GM19395 (cell line): ENCODE results near the gene PTPN9.
"Not testable (repeated sequence)": the region's sequence is repeated elsewhere in the genome, so short reads cannot be mapped to it uniquely, and the experiment has no call there.

Experiments used
- ATAC-seq: cut with Tn5 transposase; IDR thresholded peaks from one replicate; pipeline ENCODE4 v1.9.1; 2021; ENCODE audit warnings: mild to moderate bottlenecking, moderate library complexity; ENCODE audit not compliant: unreplicated experiment

PTPN9 gene

DNA sequence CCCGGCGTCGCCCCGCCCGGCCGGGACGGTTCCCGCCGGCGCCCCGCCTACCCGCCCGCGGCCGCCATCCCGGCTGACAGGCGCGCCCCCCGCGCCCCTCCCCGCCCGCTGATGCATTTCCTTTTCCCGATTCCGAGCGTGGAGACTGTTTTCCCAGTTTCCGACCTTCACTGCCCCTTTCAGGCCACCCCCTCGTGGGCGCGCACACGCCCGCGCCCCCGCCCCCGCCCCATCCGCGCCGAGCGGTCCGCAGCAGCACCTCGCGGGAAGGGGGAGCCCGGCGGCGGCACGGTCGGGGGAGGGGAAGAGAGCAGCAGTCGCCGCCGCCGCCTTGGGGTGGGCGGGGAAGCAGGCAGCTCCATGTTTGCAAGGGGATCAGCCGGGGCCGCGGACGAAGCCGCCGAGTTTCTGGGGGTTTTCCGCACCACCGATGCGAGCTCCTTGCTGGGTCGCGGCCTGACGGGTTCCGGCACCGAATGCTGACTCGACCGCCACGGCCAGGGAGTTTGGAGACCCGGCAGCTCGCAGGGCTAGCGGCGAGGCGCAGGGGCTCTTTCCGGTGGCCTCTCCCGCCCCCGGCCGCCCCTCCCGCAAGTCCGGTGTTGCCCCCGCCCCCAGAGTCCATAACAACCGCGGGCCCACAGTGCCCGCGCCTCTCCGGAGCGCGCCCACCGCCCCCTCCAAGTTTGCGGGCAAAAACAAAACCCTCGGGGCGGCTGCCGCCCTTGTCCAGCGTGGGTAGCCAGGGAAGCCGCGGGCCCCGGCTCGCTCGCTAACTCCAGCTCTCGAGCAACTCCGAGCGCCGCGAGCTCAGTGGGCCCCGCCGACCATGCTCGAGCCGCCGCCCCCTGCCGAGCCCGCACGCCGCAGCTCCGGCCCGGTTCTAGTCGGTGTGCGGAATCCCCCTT, 124.4 kb downstream of the PTPN9 start:
- ATAC-seq, result no peak

- ATAC-seq, result peak; percentile 37
These were observed 125.2 kb downstream of the PTPN9 start for GRCh38 chr15:75453703-75454470.

GRCh38 chr15:75452865-75453702, 126.0 kb downstream of the PTPN9 start:
- ATAC-seq, result no peak

GRCh38 chr15:75452364-75452864, 126.7 kb downstream of the PTPN9 start:
- ATAC-seq, result no peak

DNA sequence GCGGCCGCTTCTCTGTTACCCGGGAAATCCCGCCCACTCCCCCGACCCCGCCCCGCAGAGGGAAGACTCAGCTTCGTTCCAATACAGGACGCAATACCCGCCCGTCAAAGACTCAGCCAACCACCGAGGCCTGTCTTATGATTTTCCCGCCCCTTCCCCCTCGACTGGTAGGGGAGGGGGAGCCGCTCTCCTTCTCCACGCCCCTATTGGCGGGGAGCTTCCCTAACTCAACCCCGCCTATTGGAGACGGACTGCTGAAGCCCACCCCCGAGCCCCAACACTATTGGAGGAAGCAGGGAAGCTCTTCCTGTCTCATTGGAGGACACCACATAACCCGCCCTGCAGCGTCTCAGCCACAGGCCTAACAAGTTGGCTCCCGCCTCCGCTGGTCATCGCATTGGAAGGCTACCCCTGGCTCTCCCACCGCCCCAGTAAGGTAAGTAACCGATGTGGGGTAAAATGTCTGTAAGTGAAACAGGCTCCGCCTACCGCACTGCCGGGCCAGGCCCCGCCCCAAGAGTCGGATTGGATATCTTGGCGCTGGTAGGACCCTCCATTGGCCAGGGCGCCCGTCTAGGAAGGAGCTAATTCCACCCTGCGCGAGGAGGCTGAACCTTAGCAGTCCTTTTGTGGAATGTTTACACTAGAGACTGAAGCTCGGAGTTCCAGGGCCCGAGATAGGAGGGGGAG, 127.3 kb downstream of the PTPN9 start, which contains the start of gene SIN3A:
TSS of gene SIN3A (minus strand) at position 17 of the 690 bp plus-strand sequence. CDS start 21,315 bp downstream, outside the sequence.
- peak; percentile 46 for ATAC-seq

DNA sequence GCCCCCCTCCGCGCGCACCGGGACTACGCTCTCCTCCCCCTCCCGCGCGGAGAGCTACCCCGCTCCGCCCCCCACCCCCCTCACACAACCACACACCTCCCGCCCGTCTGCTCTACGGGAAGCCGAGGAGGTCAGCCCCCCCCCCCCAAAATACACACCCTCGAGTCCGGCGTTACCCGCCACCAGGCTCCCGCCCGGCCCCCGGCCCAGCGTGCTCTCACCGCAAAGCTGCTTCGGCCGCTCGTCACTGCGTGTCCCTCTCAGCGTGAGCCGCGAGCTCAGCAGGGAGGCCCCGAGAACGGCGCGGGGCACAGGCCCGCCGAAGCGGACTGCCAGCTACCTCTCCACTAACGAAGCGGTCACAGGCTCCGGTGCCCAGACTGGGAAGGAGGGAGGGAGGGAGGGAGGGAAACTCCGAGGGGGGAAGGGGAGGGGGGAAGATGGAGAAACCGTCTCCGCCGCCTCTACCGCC, 127.9 kb downstream of the PTPN9 start:
- no peak for ATAC-seq

GRCh38 chr15:75450307-75451201, 128.6 kb downstream of the PTPN9 start:
- peak; percentile 32 for ATAC-seq

DNA sequence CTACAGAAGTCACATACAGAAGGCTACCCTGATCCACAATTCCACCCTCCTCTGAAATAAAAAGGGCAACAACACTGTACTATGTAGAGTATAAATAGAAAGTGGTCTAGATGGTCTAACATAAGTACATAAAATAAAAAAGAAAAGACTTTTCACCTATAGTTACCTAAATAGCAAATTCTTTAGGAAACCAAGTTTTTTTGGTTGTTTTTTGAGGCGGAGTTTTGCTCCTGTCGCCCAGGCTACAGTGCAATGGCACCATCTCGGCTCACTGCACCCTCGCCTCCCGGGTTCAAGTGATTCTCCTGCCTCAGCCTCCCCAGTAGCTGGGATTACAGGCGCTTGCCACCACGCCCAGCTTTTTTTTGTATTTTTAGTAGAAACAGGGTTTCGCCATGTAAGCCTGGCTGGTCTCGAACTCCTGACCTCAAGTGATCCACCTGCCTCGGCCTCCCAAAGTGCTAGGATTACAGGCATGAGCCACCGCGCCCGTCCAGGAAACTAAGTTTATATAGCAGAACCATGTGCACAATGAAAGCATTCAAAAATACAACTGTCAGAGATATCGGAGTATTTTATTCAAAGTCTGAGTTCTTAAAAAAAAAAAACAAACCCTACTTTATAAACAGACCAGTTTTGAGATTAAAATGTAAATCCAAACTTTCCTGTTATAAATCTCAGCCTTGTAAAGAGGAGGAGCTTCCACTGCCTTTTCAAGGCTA, 129.4 kb downstream of the PTPN9 start:
- ATAC-seq, result no peak

- ATAC-seq, result not testable (repeated sequence)
These were observed 130.9 kb downstream of the PTPN9 start for GRCh38 chr15:75448171-75448570.

DNA sequence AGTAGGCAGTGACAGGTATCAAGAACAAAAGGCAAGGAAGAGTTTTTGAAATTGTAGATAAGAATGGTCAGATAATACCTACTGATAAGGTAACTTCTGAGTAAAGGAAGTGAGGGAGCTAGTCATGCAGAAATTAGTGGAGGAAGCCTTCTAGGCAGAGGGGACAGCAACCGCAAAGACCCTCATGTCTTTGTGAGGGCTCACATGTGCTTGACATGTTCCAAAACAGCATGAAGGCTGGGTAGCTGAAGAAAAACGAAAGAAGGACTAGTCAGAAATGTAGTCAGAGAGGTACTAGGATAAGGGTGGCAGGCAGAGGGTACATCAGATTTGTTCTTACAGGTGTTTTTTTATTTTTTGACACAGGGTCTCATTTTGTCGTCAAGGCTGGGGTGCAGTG, 133.0 kb downstream of the PTPN9 start:
- no peak for ATAC-seq

GRCh38 chr15:75445324-75445723, 133.8 kb downstream of the PTPN9 start:
- ATAC-seq, result not testable (repeated sequence)

DNA sequence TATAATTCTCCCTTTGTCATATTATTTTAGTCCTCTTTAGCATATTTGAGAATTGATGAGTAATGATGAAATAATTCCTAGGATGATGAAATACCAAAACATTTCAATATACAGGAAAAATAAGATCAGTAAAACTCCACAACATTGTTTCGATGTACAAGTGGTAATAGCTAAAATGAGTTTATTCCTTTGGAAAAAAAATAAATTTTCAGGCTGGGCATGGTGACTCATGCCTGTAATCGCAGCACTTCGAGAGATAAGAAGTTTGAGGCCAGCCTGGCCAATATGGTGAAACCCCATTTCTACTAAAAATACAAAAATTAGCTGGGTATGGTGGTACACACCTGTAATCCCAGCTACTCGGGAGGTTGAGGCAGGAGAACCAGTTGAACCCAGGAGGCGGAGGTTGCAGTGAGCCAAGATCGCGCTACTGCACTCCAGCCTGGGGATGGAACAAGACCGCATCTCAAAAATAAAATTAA, 135.1 kb downstream of the PTPN9 start:
- not testable (repeated sequence) for ATAC-seq

DNA sequence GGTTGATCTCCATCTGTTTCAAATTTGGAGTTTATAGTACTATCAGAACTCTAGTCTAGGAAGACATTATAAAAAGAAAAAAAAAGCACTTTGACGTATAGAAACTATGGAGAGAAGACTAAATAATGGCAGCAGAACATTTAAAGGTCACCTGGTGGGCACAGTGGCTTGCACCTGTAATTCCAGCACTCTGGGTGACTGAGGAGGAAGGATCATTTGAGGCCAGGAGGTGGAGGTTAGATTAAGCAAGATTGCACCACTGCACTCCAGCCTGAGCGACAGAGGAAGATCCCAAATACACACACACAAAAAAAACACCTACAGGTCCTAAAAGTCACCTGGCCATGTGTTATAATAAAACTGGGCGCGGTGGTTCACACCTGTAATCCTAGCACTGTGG, 141.4 kb downstream of the PTPN9 start:
- no peak for ATAC-seq

DNA sequence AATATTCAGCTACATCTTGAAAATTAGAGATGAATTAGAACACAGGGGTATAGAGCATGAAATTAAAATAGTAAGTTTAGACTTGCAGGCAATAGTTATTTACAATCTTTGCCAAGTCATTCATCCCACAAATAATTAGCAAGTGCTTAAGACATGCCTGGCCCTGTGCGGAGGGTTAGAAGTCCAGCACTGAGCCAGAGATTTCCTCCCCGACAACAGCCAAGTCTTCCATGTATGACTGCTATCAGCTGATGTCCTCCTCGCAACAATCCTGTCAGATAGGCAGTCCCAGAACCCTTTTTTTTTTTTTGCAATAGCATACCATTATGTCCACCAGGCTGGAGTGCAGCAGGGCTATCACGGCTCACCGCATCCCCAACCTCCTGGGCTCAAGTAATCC, 142.2 kb downstream of the PTPN9 start:
- no peak for ATAC-seq

DNA sequence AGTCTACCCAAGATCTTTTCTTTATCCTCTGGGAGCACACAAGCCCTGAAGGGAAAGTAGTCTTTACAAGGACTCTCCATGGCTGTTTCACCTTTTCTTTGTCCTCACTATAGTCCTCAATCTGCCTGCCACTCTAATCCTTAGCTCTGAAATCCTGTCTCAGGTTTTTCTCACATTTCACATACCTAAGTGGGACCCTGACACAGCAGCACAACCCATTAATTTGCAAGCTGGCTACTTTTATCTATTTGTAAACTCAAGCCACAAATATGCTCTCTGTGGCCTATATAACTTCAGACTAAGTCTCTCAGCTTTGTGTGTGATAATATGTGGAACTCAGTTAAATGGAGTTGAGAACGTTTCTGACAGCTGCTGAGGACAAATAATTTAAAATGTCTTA, 147.4 kb downstream of the PTPN9 start:
- ATAC-seq, result no peak

GRCh38 chr15:75431270-75431669, 147.8 kb downstream of the PTPN9 start:
- ATAC-seq, result no peak

DNA sequence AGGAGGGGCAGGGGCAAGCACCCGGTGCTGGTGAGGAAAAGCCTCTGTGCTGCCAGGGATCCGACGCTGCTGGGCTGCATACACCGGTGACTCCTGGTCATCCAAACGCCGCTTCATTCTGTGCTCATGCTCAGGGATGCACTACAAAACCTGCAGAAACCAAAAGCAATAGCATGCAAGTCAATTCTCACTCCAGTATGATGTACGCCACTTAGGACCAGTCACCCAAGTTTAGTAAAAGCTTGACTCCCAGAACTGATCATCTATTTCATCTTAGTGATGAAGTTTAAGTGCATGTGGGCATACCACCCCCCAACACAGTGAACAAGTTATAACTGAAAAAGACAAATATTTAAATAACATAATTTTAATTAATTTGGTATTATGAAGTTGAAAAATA, 148.9 kb downstream of the PTPN9 start:
- no peak for ATAC-seq

DNA sequence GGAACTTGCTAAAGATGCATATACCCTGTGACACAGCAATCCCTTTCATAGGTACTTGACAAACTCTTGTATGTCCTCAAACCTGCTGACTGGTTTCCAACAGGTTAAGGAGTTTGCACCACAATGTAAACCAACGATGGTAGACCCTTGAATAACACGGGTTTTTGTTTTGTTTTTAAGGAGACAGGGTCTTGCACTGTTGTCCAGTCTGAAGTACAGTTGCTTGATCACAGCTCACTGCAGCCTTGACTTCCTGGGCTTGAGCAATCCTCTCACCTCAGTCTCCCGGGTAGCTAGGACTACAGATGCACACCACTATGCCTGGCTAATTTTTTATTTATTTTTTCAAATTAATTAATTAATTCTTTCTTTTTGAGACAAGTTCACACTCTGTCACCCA, 151.0 kb downstream of the PTPN9 start:
- ATAC-seq, result no peak
